AG04449 (cell line): Measurements from ENCODE around the gene TFEC.
"Not testable (repeated sequence)": the region's sequence is repeated elsewhere in the genome, so short reads cannot be mapped to it uniquely, and the experiment has no call there.

Source experiments
- CTCF ChIA-PET: fragments of 350-600 bp; formaldehyde crosslinking; extraction: SDS; loops from one replicate; lab custom pipeline; 2021; ENCODE audit warnings: antibody characterized with exemption; lab: Yijun Ruan, JAX
- POLR2A ChIA-PET: fragments of 400-600, 350-600 bp; formaldehyde crosslinking; extraction: SDS; loops from one replicate; lab custom pipeline; 2020; ENCODE audit warnings: antibody characterized with exemption, inconsistent platforms; lab: Yijun Ruan, JAX
- DNase-seq: peaks from one replicate; pipeline ENCODE4 v3.0.0-alpha.2; 2010; ENCODE audit warnings: low read depth, low spot score
- H3K4me3 ChIP-seq: 2 replicates; pipeline ENCODE4 v1.5.1; 2011; ENCODE audit warnings: low read depth, mild to moderate bottlenecking, control low read depth, low read length
- CTCF ChIP-seq: IDR thresholded peaks from one replicate; pipeline ENCODE4 v1.5.1; 2011; ENCODE audit warnings: mild to moderate bottlenecking, moderate library complexity, low read length, control low read depth, inconsistent platforms; ENCODE audit not compliant: insufficient read depth; ENCODE audit errors: missing control alignments

The TFEC gene

GRCh38 chr7:116030651-116031276 is at the start of gene TFEC:
TFEC (minus strand) TSS chr7:116030763; CDS start chr7:115984441, 46,322 bp downstream.
- no peak for TF ChIP-seq CTCF
- POLR2A ChIA-PET = no interaction called here
- CTCF ChIA-PET = no interaction called here
- no peak within 1 kb of the TSS for H3K4me3 ChIP-seq
- no peak for DNase-seq

GRCh38 chr7:116075351-116076145 is 45.0 kb upstream of the TFEC start:
- POLR2A ChIA-PET = no interaction called here
- H3K4me3 ChIP-seq = no peak overlapping the region
- DNase-seq = no peak
- CTCF ChIA-PET = no interaction called here
- no peak for TF ChIP-seq CTCF

DNA sequence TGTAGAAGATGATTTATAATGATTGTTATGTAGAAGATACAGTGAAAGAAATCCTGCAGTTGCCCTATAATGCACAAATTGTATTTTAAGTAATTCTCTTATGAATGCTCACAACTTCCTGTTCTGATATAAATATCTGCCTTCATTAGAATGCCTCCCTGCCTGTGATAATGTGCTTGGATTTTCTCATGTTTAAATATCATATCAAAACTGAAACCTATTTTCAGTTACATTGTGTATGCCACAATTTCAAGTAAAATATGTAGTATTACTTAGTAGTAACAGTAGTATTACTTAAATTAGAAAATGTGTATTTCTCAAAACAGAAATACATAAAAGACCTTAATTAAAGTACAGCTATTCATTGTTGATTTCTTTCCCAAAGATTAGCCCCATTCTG is 41.1 kb upstream of the TFEC start:
- CTCF ChIA-PET = no interaction called here
- no peak for TF ChIP-seq CTCF

GRCh38 chr7:116064179-116064578 is 33.6 kb upstream of the TFEC start:
- DNase-seq = no peak
- POLR2A ChIA-PET = no interaction called here
- no peak overlapping the region for H3K4me3 ChIP-seq
- TF ChIP-seq CTCF = no peak
- CTCF ChIA-PET = no interaction called here

More for the DNA sequence above, 41.1 kb upstream of the TFEC start:
- DNase-seq = no peak
- POLR2A ChIA-PET = no interaction called here
- no peak overlapping the region for H3K4me3 ChIP-seq

GRCh38 chr7:116062666-116063065 is 32.1 kb upstream of the TFEC start:
- POLR2A ChIA-PET = no interaction called here
- CTCF ChIA-PET = no interaction called here
- no peak for TF ChIP-seq CTCF

DNA sequence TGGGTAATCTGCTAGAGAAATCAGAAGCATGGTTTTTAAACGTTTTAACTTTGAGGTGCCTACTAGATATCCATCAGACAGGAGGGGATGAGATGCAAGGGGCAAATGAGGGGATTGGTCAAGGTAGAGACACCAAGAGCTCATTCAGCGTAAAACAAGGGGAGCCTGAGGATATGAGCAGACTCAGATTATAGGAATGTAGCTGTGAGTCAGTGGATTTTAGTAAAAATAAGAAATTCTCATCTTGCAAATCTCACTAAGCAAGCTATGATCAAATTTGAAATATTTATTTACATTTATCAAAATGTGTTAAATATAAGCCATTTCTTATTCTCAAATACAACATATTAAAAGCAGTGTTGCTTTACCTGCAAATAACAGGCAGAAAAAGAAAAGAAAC is 21.4 kb upstream of the TFEC start:
- TF ChIP-seq CTCF = no peak
- H3K4me3 ChIP-seq = no peak overlapping the region
- no peak for DNase-seq
- ChIA-PET CTCF (interaction anchor here (1.1 kb wide), 1 partner anchor 37 kb away, joined by 3 read pairs; no protein-coding TSS in a partner anchor), POLR2A (no interaction called here)

More at GRCh38 chr7:116062666-116063065, 32.1 kb upstream of the TFEC start:
- H3K4me3 ChIP-seq = no peak overlapping the region
- no peak for DNase-seq

DNA sequence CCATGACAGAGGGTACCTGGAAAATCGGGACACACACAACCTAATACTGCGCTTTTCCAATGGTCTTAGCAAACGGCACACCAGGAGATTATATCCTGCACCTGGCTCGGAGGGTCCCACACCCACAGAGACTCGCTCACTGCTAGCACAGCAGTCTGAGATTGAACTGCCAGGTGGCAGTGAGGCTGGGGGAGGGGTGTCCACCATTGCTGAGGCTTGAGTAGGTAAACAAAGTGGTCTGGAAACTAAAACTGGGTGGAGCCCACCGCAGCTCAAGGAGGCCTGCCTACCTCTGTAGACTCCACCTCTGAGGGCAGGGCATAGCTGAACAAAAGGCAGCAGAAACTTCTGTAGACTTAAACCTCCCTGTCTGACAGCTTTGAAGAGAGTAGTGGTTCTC is 16.7 kb upstream of the TFEC start:
- DNase-seq, POLR2A ChIA-PET, H3K4me3 ChIP-seq, CTCF ChIA-PET: not testable (repeated sequence)
